Stimulated activated naive CD4-positive, alpha-beta T cell (primary cell): ENCODE results near the gene TPP2.

Experiments
- DNase-seq, 6 experiments: peaks; one replicate each; lab custom pipeline; 2025; lab: John Stamatoyannopoulos, UW

Gene TPP2

GRCh38 chr13:102597029-102597961 lies 509 bp downstream of the TPP2 start:
- peak in 4 of 6 experiments; percentile 26 to 57 (median 35) for DNase-seq

- no peak for DNase-seq
Observed at GRCh38 chr13:102598061-102598460, 1.3 kb downstream of the TPP2 start.

GRCh38 chr13:102599426-102600012 lies 2.7 kb downstream of the TPP2 start:
- DNase-seq, result peak in 2 of 6 experiments; percentile 12 to 22

- DNase-seq, result no peak
Observed at GRCh38 chr13:102606537-102607309, 9.9 kb downstream of the TPP2 start.

GRCh38 chr13:102608974-102609373 lies 12.2 kb downstream of the TPP2 start:
- no peak for DNase-seq

- peak in 2 of 6 experiments; percentile 8 to 9 for DNase-seq
Observed at GRCh38 chr13:102609696-102610095, 12.9 kb downstream of the TPP2 start.

GRCh38 chr13:102610296-102610895 lies 13.6 kb downstream of the TPP2 start:
- DNase-seq, result no peak

- DNase-seq, result no peak
Observed at GRCh38 chr13:102617697-102618350, 21.0 kb downstream of the TPP2 start.

- no peak for DNase-seq
Observed at GRCh38 chr13:102620516-102620915, 23.7 kb downstream of the TPP2 start.

GRCh38 chr13:102626928-102627327 lies 30.1 kb downstream of the TPP2 start:
- no peak for DNase-seq

- no peak for DNase-seq
Observed at GRCh38 chr13:102628559-102628958, 31.8 kb downstream of the TPP2 start.

- no peak for DNase-seq
Observed at GRCh38 chr13:102631198-102631597, 34.4 kb downstream of the TPP2 start.

GRCh38 chr13:102638741-102639140 lies 42.0 kb downstream of the TPP2 start:
- DNase-seq, result no peak

- DNase-seq, result no peak
Observed at GRCh38 chr13:102642029-102642428, 45.2 kb downstream of the TPP2 start.

GRCh38 chr13:102642475-102642874 lies 45.7 kb downstream of the TPP2 start:
- DNase-seq, result no peak

- DNase-seq, result no peak
Observed at GRCh38 chr13:102643656-102644055, 46.9 kb downstream of the TPP2 start.

- DNase-seq, result no peak
Observed at GRCh38 chr13:102645701-102646100, 48.9 kb downstream of the TPP2 start.

GRCh38 chr13:102648046-102648445 lies 51.3 kb downstream of the TPP2 start:
- no peak for DNase-seq

- DNase-seq, result no peak
Observed at GRCh38 chr13:102650444-102650843, 53.7 kb downstream of the TPP2 start.

- no peak for DNase-seq
Observed at GRCh38 chr13:102651392-102651791, 54.6 kb downstream of the TPP2 start.

- no peak for DNase-seq
Observed at GRCh38 chr13:102651892-102652291, 55.1 kb downstream of the TPP2 start.

GRCh38 chr13:102654756-102655155 lies 58.0 kb downstream of the TPP2 start:
- DNase-seq, result no peak
